ENCODE data around the gene MYOM1. TPM values are rescaled to one million over a fixed set of nuclear protein-coding genes. Genes with fewer than 3 reads are reported as not detected.

The MYOM1 gene
- total RNA-seq, 3 donors from 2014 or later = 3.1 to 6.9 (median 5.9) TPM

GRCh38 chr18:3150688-3151087 lies 69.1 kb downstream of the MYOM1 start:
- Histone ChIP-seq H3K27me3 (no peaks in the 10 kb centered on the region), H3K4me3 (no peak overlapping the region), H3K4me1 (no peaks in the 10 kb centered on the region), H3K27ac (no peak overlapping the region), H3K9me3 (no peaks in the 10 kb centered on the region), H3K36me3 (no peaks in the 10 kb centered on the region)
- intact Hi-C loops (cut with DNase I; ENCODE audit: low total_unique reads) = no loop called here
- no peak for TF ChIP-seq POLR2A (IDR thresholded peaks at IDR 0.05)
- TF ChIP-seq, protein P1, sequence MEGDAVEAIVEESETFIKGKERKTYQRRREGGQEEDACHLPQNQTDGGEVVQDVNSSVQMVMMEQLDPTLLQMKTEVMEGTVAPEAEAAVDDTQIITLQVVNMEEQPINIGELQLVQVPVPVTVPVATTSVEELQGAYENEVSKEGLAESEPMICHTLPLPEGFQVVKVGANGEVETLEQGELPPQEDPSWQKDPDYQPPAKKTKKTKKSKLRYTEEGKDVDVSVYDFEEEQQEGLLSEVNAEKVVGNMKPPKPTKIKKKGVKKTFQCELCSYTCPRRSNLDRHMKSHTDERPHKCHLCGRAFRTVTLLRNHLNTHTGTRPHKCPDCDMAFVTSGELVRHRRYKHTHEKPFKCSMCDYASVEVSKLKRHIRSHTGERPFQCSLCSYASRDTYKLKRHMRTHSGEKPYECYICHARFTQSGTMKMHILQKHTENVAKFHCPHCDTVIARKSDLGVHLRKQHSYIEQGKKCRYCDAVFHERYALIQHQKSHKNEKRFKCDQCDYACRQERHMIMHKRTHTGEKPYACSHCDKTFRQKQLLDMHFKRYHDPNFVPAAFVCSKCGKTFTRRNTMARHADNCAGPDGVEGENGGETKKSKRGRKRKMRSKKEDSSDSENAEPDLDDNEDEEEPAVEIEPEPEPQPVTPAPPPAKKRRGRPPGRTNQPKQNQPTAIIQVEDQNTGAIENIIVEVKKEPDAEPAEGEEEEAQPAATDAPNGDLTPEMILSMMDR (IDR thresholded peaks at IDR 0.05) = no peak
- no peak for TF ChIP-seq POLR2AphosphoS5 (IDR thresholded peaks at IDR 0.05)
- DNase-seq (ENCODE audit: low spot score in 2 of 2) = no peak

GRCh38 chr18:3150274-3150673 lies 69.5 kb downstream of the MYOM1 start:
- no peak for TF ChIP-seq POLR2AphosphoS5 (IDR thresholded peaks at IDR 0.05)
- no peak for TF ChIP-seq POLR2A (IDR thresholded peaks at IDR 0.05)
- TF ChIP-seq, protein P1 (IDR thresholded peaks at IDR 0.05) = no peak
- Histone ChIP-seq H3K27ac (no peak overlapping the region), H3K9me3 (no peaks in the 10 kb centered on the region), H3K4me1 (no peaks in the 10 kb centered on the region), H3K36me3 (no peaks in the 10 kb centered on the region), H3K4me3 (no peak overlapping the region), H3K27me3 (no peaks in the 10 kb centered on the region)
- intact Hi-C loops (cut with DNase I; ENCODE audit: low total_unique reads) = no loop called here
- DNase-seq (ENCODE audit: low spot score in 2 of 2) = no peak

DNA sequence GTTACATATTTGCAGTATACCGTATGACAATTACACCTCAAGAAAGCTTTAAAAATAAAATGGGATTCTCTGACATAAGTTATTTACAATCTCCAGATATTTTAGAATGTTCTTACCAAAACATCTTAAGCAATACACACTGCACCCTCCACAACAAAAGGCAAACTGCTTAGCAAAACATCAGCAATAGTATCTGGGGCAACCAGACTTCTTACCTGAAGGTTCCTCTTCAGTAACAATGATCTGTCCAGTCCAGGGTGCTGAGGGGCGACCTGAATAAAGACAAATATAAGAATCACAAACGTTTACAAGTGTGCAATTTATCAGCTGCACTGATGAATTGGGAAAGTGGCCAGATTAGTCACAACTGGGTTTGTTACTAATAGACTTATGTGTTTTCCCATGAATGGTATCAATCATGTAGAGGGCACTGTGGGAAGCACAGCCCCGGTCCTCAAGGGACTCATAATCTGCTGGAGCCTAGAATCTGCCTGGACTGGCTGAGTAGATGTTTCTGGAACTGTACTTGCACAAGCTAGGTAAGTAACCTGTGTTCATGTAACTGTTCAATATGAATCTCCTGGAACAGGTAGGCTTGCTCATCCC lies 70.7 kb downstream of the MYOM1 start:
- no peak for DNase-seq (ENCODE audit: low spot score in 2 of 2)
- intact Hi-C loops (cut with DNase I; ENCODE audit: low total_unique reads) = no loop called here
- Histone ChIP-seq H3K27me3 (no peaks in the 10 kb centered on the region), H3K27ac (no peak overlapping the region), H3K9me3 (no peaks in the 10 kb centered on the region), H3K4me3 (no peak overlapping the region), H3K36me3 (no peaks in the 10 kb centered on the region), H3K4me1 (no peaks in the 10 kb centered on the region)
- no peak for TF ChIP-seq POLR2AphosphoS5 (IDR thresholded peaks at IDR 0.05)
- TF ChIP-seq, protein P1 (IDR thresholded peaks at IDR 0.05) = no peak
- no peak for TF ChIP-seq POLR2A (IDR thresholded peaks at IDR 0.05)

- no peaks in the 10 kb centered on the region for H3K36me3 ChIP-seq
- DNase-seq (ENCODE audit: low spot score in 2 of 2) = no peak
- no peak overlapping the region for H3K4me3 ChIP-seq
- TF ChIP-seq POLR2A (IDR thresholded peaks at IDR 0.05) = no peak
- TF ChIP-seq, protein P1 (IDR thresholded peaks at IDR 0.05) = no peak
- no peak for TF ChIP-seq POLR2AphosphoS5 (IDR thresholded peaks at IDR 0.05)
- H3K27ac ChIP-seq = no peak overlapping the region
- no peaks in the 10 kb centered on the region for H3K27me3 ChIP-seq
- intact Hi-C loops (cut with DNase I; ENCODE audit: low total_unique reads) = no loop called here
- H3K9me3 ChIP-seq = no peaks in the 10 kb centered on the region
- no peaks in the 10 kb centered on the region for H3K4me1 ChIP-seq
Measured at GRCh38 chr18:3147935-3148554, 71.7 kb downstream of the MYOM1 start.

DNA sequence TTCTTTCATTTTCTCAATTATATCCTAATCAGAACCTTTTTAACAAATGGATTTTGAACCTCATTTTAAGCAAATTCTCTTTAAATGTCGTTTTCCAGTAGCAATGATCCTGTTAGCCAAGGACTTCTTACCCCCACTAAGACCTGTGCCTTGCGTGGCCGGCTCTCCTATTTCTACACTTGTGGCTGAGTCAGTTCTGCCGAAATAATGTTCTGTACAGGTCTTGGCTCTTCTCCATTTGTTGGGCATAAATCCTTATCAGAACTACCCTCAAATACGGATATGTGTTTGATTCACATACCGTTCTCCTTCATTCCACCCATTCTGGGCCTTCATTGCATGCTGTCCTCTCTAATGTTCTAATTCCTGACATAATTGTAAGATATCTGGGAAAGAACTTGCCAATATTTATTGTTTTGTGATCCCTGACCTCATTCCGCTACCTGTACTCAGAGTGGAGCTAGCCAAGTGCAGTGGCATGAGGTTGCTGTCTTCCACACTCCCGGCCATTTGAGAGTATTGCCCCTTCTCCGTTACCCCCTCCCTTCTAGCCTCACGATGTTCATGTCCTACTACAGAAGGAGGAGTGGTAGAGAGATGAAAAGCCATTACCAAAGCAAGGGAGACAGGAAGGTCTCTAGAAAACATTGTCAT lies 78.7 kb downstream of the MYOM1 start:
- no peak for DNase-seq (ENCODE audit: low spot score in 2 of 2)
- no peaks in the 10 kb centered on the region for H3K4me1 ChIP-seq
- H3K27me3 ChIP-seq = no peaks in the 10 kb centered on the region
- TF ChIP-seq POLR2AphosphoS5 (IDR thresholded peaks at IDR 0.05) (no peak), POLR2A (IDR thresholded peaks at IDR 0.05) (no peak)
- TF ChIP-seq, protein P1 (IDR thresholded peaks at IDR 0.05) = no peak
- intact Hi-C loops (cut with DNase I; ENCODE audit: low total_unique reads) = no loop called here
- no peaks in the 10 kb centered on the region for H3K36me3 ChIP-seq
- no peak overlapping the region for H3K27ac ChIP-seq
- H3K4me3 ChIP-seq = no peak overlapping the region
- no peaks in the 10 kb centered on the region for H3K9me3 ChIP-seq
